ENCODE data around the gene ZNF862. TPM values are rescaled to one million over a fixed set of nuclear protein-coding genes. Genes with fewer than 3 reads are reported as not detected.
A peak's percentile ranks its signal among the peaks of the same experiment; 100 is the strongest.

The ZNF862 gene
- total RNA-seq (ENCODE audit: low replicate concordance): 8.8 and 9.2 TPM in 2 replicates

GRCh38 chr7:149838224-149838991, at the start of gene ZNF862:
TSS of gene ZNF862 (plus strand) at chr7:149838375. CDS start at chr7:149838612, 237 bp downstream.
- no peak for TF ChIP-seq CTCF (IDR thresholded peaks at IDR 0.05; ENCODE audit: insufficient read depth, low read length)
- peak; percentile 94 for DNase-seq (ENCODE audit: low read depth)

GRCh38 chr7:149789101-149789500, 49.1 kb upstream of the ZNF862 start:
- no peak for TF ChIP-seq CTCF (IDR thresholded peaks at IDR 0.05; ENCODE audit: insufficient read depth, low read length)
- no peak overlapping the region for H3K4me3 ChIP-seq (ENCODE audit: low read depth, low read length)
- no peak for DNase-seq (ENCODE audit: low read depth)

More at GRCh38 chr7:149838224-149838991, at the start of gene ZNF862:
- H3K4me3 ChIP-seq (ENCODE audit: low read depth, low read length): peak within 1 kb of the TSS; percentile 93

- H3K4me3 ChIP-seq (ENCODE audit: low read depth, low read length): no peak overlapping the region
- peak; percentile 28 for TF ChIP-seq CTCF (IDR thresholded peaks at IDR 0.05; ENCODE audit: insufficient read depth, low read length)
- no peak for DNase-seq (ENCODE audit: low read depth)
Observed at GRCh38 chr7:149790146-149790548, 48.0 kb upstream of the ZNF862 start.

GRCh38 chr7:149790754-149791360, 47.3 kb upstream of the ZNF862 start:
- TF ChIP-seq CTCF (IDR thresholded peaks at IDR 0.05; ENCODE audit: insufficient read depth, low read length): no peak
- H3K4me3 ChIP-seq (ENCODE audit: low read depth, low read length): no peak overlapping the region
- DNase-seq (ENCODE audit: low read depth): no peak

GRCh38 chr7:149791411-149792219, 46.6 kb upstream of the ZNF862 start:
- no peak overlapping the region for H3K4me3 ChIP-seq (ENCODE audit: low read depth, low read length)
- no peak for TF ChIP-seq CTCF (IDR thresholded peaks at IDR 0.05; ENCODE audit: insufficient read depth, low read length)
- no peak for DNase-seq (ENCODE audit: low read depth)

DNA sequence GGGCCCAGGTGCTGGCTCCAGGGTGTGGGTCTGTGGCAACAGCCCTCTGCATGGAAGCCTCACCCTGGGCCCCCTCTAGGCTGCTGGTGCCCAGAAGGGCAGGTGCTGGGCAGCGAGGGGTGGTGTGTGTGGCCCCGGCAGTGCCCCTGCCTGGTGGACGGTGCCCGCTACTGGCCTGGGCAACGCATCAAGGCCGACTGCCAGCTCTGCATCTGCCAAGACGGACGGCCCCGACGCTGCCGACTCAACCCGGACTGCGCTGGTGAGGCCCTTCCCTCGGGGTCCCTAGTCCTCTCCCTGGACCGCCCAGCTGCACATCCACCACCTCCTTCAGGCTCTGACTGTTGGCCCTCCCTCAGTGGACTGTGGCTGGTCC, 46.0 kb upstream of the ZNF862 start:
- H3K4me3 ChIP-seq (ENCODE audit: low read depth, low read length): no peak overlapping the region
- no peak for TF ChIP-seq CTCF (IDR thresholded peaks at IDR 0.05; ENCODE audit: insufficient read depth, low read length)
- DNase-seq (ENCODE audit: low read depth): no peak

All from fibroblast of the aortic adventitia (primary cell).